HCT116 (cell line): Measurements from ENCODE around the gene SMIM20. TPM values are rescaled to one million over a fixed set of nuclear protein-coding genes. Genes with fewer than 3 reads are reported as not detected.

Experiments used
- ATAC-seq: fragments of 200-7000 bp; cut with Tn5 transposase; 2 replicates; pipeline ENCODE4 v1.9.1; 2020; ENCODE audit warnings: mild to moderate bottlenecking, moderate library complexity
- BruUV-seq: library from RNA; stranded (reverse); fragments of 400-500 nt; replicated peaks from 2 replicates; lab custom pipeline; 2021; lab: Mats Ljungman, UMichigan
- CTCF ChIA-PET: fragments of 300-600 bp; sonication (Branson Sonifier 250); formaldehyde crosslinking; loops from one replicate; lab custom pipeline; 2021; ENCODE audit warnings: antibody characterized with exemption; lab: Charles Lee
- POLR2A ChIA-PET: fragments of 300-600, 350-600 bp; sonication (Branson Sonifier 250); formaldehyde crosslinking; loops from one replicate; lab custom pipeline; 2021; ENCODE audit warnings: antibody characterized with exemption; lab: Charles Lee
- RAD21 ChIA-PET, 2 experiments: fragments of 300-600 bp; sonication (Branson Sonifier 250); formaldehyde crosslinking; loops; one replicate each; lab custom pipeline; 2023; ENCODE audit warnings: low total read pairs in 2 of 2; ENCODE audit not compliant: uncharacterized antibody in 2 of 2, unreplicated experiment in 2 of 2, low non-redundant PET in 1 of 2; lab: Charles Lee
- DNase-seq: peaks from one replicate; pipeline ENCODE4 v3.0.0-alpha.2; 2010; ENCODE audit warnings: low read depth, low spot score
- H2AFZ ChIP-seq: fragments of 200-600 bp; shearing (Covaris generic), sonication (generic); 2 replicates; pipeline ENCODE4 v1.6.1; 2017; ENCODE audit warnings: low read depth, mixed run types, mixed read lengths, antibody characterized with exemption, low read length; ENCODE audit not compliant: poor library complexity, severe bottlenecking
- H3K27ac ChIP-seq: 2 replicates; pipeline ENCODE4 v1.5.1; 2012; ENCODE audit warnings: low read depth, low read length
- H3K27me3 ChIP-seq: fragments of 200-600 bp; sonication (generic); 2 replicates; pipeline ENCODE4 v1.6.1; 2016; ENCODE audit warnings: mixed run types, low read length, mixed read lengths; ENCODE audit not compliant: insufficient read depth
- H3K36me3 ChIP-seq, 2 experiments: fragments of 200-500 bp in 1 of 2; fragments of 200-600 bp in 1 of 2; sonication (Bioruptor generic) in 1 of 2; sonication (generic) in 1 of 2; 2 replicates each; pipeline versions ENCODE4 v1.5.1 to v1.6.1; 2014 to 2016; ENCODE audit warnings: low read length in 2 of 2, inconsistent platforms in 1 of 2, mixed read lengths in 1 of 2, mixed run types in 1 of 2; ENCODE audit not compliant: insufficient read depth in 2 of 2, control insufficient read depth in 1 of 2
- H3K4me1 ChIP-seq, 2 experiments: fragments of 200-600 bp in 1 of 2; sonication (generic) in 1 of 2; 2 replicates each; pipeline versions ENCODE4 v1.5.1 to v1.6.1; 2012 to 2017; ENCODE audit warnings: low read length in 2 of 2, inconsistent platforms in 1 of 2, mild to moderate bottlenecking in 1 of 2, mixed read lengths in 1 of 2, mixed run types in 1 of 2, moderate library complexity in 1 of 2; ENCODE audit not compliant: insufficient read depth in 2 of 2, control insufficient read depth in 1 of 2
- H3K4me2 ChIP-seq: fragments of 200-600 bp; sonication (generic); 2 replicates; pipeline ENCODE4 v1.6.1; 2017; ENCODE audit warnings: mixed run types, low read length, mixed read lengths
- H3K4me3 ChIP-seq, 2 experiments: fragments of 200-600 bp in 1 of 2; sonication (generic) in 1 of 2; replicated peaks in 1 of 2; 2 replicates each; pipeline ENCODE4 v1.5.1; 2011 to 2016; ENCODE audit warnings: low read length in 2 of 2, control low read depth in 1 of 2, low read depth in 1 of 2, mild to moderate bottlenecking in 1 of 2, mixed read lengths in 1 of 2, mixed run types in 1 of 2
- H3K79me2 ChIP-seq: fragments of 200-600 bp; sonication (generic); 2 replicates; pipeline ENCODE4 v1.6.1; 2017; ENCODE audit warnings: mild to moderate bottlenecking, mixed run types, low read length, moderate library complexity, mixed read lengths; ENCODE audit not compliant: insufficient read depth
- H3K9ac ChIP-seq: fragments of 200-600 bp; sonication (generic); 2 replicates; pipeline ENCODE4 v1.6.1; 2016; ENCODE audit warnings: low read length, mixed read lengths
- H3K9me2 ChIP-seq: fragments of 200-600 bp; sonication (generic), shearing (Covaris generic); 2 replicates; pipeline ENCODE4 v1.6.1; 2017; ENCODE audit warnings: mixed run types, mild to moderate bottlenecking, moderate library complexity; ENCODE audit not compliant: insufficient read depth
- H3K9me3 ChIP-seq, 2 experiments: fragments of 200-500 bp in 1 of 2; fragments of 200-600 bp in 1 of 2; sonication (Bioruptor generic) in 1 of 2; sonication (generic) in 1 of 2; 2 replicates each; pipeline ENCODE4 v1.6.1; 2014 to 2017; ENCODE audit warnings: low read length in 2 of 2, mixed read lengths in 2 of 2, inconsistent platforms in 1 of 2, low read depth in 1 of 2, mild to moderate bottlenecking in 1 of 2, mixed run types in 1 of 2, moderate library complexity in 1 of 2; ENCODE audit not compliant: control insufficient read depth in 1 of 2, insufficient read depth in 1 of 2
- H4K20me1 ChIP-seq: fragments of 200-600 bp; sonication (generic), shearing (Covaris generic); 2 replicates; pipeline ENCODE4 v1.6.1; 2017; ENCODE audit warnings: mixed run types, mild to moderate bottlenecking, moderate library complexity; ENCODE audit not compliant: insufficient read depth
- CBX3 ChIP-seq: IDR thresholded peaks from 2 replicates; pipeline ENCODE4 v1.6.1; 2012; ENCODE audit warnings: low read depth
- EGR1 ChIP-seq: IDR thresholded peaks from 2 replicates; pipeline ENCODE4 v1.6.1; 2012; ENCODE audit warnings: low read depth
- ELF1 ChIP-seq: IDR thresholded peaks from 2 replicates; pipeline ENCODE4 v1.6.1; 2012; ENCODE audit warnings: low read depth, borderline replicate concordance
- EZH2 ChIP-seq: fragments of 200-600 bp; sonication (generic); IDR thresholded peaks from 2 replicates; pipeline ENCODE4 v1.6.1; 2017; ENCODE audit warnings: antibody characterized with exemption, mixed run types
- EZH2phosphoT487 ChIP-seq: fragments of 200-600 bp; IDR thresholded peaks from 2 replicates; pipeline ENCODE4 v1.6.1; 2018; ENCODE audit warnings: antibody characterized with exemption, borderline replicate concordance
- FOSL1 ChIP-seq: IDR thresholded peaks from 2 replicates; pipeline ENCODE4 v1.6.1; 2012; ENCODE audit warnings: low read depth
- JUND ChIP-seq: IDR thresholded peaks from 2 replicates; pipeline ENCODE4 v1.6.1; 2012
- POLR2A ChIP-seq: IDR thresholded peaks from 2 replicates; pipeline ENCODE4 v1.7.0; 2011; ENCODE audit warnings: borderline replicate concordance; ENCODE audit not compliant: insufficient read depth, insufficient read length; ENCODE audit errors: extremely low read depth
- POLR2AphosphoS5 ChIP-seq: IDR thresholded peaks from 2 replicates; pipeline ENCODE4 v1.6.1; 2011; ENCODE audit warnings: mild to moderate bottlenecking, low read depth, low read length, moderate library complexity
- SIN3A ChIP-seq: IDR thresholded peaks from 2 replicates; pipeline ENCODE4 v1.6.1; 2012; ENCODE audit warnings: low read depth
- SP1 ChIP-seq: IDR thresholded peaks from 2 replicates; pipeline ENCODE4 v1.6.1; 2012; ENCODE audit warnings: low read depth
- SRF ChIP-seq: IDR thresholded peaks from 2 replicates; pipeline ENCODE4 v1.6.1; 2012; ENCODE audit warnings: low read depth
- TCF7L2 ChIP-seq: IDR thresholded peaks from 2 replicates; pipeline ENCODE4 v1.7.0; 2011; ENCODE audit warnings: borderline replicate concordance, inconsistent platforms; ENCODE audit not compliant: insufficient read depth, insufficient read length; ENCODE audit errors: extremely low read depth
- YY1 ChIP-seq: IDR thresholded peaks from 2 replicates; pipeline ENCODE4 v1.6.1; 2011; ENCODE audit warnings: low read length, low read depth, moderate library complexity, mild to moderate bottlenecking; ENCODE audit not compliant: insufficient replicate concordance; ENCODE audit errors: extremely low read depth
- intact Hi-C: fragments of 100-400 bp; cut with micrococcal nuclease; formaldehyde crosslinking; loops from 2 replicates; pipeline ENCODE4 v1.10.0; 2022
- total RNA-seq: library from RNA; stranded (reverse); gene quantifications from one replicate; pipeline ENCODE4 v1.2.1, GENCODE V29; 2021; ENCODE audit not compliant: unreplicated experiment
- TF ChIP-seq, protein P1 (sequence below): IDR thresholded peaks from 2 replicates; pipeline ENCODE4 v1.6.1; 2012
- TF ChIP-seq, protein P2 (sequence below): IDR thresholded peaks from 2 replicates; pipeline ENCODE4 v1.6.1; 2012
- TF ChIP-seq, protein P3 (sequence below), 3 experiments: fragments of 200-600 bp in 1 of 3; sonication (generic) in 1 of 3; IDR thresholded peaks in 2 of 3; conservative IDR thresholded peaks in 1 of 3; 2 replicates each; pipeline ENCODE4 v1.5.1; 2012 to 2017; ENCODE audit warnings: low read depth in 2 of 3, low read length in 2 of 3, antibody characterized with exemption in 1 of 3, borderline replicate concordance in 1 of 3, control low read depth in 1 of 3, mild to moderate bottlenecking in 1 of 3, mixed read lengths in 1 of 3, mixed run types in 1 of 3, moderate library complexity in 1 of 3; ENCODE audit not compliant: insufficient read depth in 1 of 3
- TF ChIP-seq, protein P4 (sequence below): IDR thresholded peaks from 2 replicates; pipeline ENCODE4 v1.6.1; 2012; ENCODE audit warnings: low read depth

The SMIM20 gene
- total RNA-seq, 1 experiment from 2014 or later = 36.9 TPM

DNA sequence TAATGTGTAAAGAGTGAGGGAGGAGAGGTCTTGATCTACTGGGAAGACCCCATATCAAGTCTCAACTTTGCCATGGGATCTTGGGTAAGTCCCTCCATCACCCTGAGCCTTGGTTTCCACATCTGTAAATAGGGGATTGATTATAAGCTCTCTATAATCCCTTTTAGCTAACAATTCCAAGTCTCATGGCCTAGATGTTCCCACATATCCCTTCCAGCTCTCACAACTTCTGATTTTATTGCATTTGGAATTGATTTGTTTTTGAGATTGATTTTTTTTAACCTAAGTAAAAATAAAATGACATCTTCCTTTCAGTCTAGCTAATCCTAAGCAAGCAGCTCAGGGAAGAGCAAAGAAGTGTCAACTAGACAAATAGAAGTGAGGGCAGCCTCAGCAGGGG lies 29.8 kb downstream of the SMIM20 start:
- Histone ChIP-seq H3K9me3 (no peaks in the 10 kb centered on the region), H4K20me1 (no peaks in the 10 kb centered on the region), H3K4me2 (no peak overlapping the region), H3K9me2 (no peaks in the 10 kb centered on the region), H3K27me3 (no peaks in the 10 kb centered on the region), H3K36me3 (no peaks in the 10 kb centered on the region), H3K9ac (no peak overlapping the region), H3K4me3 (no peak overlapping the region)
- POLR2A ChIA-PET = no interaction called here
- ATAC-seq = no peak
- DNase-seq = no peak
- TF ChIP-seq JUND (no peak), SRF (no peak), SP1 (no peak), SIN3A (no peak), EZH2 (no peak), EGR1 (no peak), YY1 (no peak), ELF1 (no peak), TCF7L2 (no peak), POLR2A (no peak), POLR2AphosphoS5 (no peak), FOSL1 (no peak), CBX3 (no peak), EZH2phosphoT487 (no peak)
- TF ChIP-seq, protein P1, sequence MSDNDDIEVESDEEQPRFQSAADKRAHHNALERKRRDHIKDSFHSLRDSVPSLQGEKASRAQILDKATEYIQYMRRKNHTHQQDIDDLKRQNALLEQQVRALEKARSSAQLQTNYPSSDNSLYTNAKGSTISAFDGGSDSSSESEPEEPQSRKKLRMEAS = no peak
- TF ChIP-seq, protein P2, sequence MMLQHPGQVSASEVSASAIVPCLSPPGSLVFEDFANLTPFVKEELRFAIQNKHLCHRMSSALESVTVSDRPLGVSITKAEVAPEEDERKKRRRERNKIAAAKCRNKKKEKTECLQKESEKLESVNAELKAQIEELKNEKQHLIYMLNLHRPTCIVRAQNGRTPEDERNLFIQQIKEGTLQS = no peak
- TF ChIP-seq, protein P3, sequence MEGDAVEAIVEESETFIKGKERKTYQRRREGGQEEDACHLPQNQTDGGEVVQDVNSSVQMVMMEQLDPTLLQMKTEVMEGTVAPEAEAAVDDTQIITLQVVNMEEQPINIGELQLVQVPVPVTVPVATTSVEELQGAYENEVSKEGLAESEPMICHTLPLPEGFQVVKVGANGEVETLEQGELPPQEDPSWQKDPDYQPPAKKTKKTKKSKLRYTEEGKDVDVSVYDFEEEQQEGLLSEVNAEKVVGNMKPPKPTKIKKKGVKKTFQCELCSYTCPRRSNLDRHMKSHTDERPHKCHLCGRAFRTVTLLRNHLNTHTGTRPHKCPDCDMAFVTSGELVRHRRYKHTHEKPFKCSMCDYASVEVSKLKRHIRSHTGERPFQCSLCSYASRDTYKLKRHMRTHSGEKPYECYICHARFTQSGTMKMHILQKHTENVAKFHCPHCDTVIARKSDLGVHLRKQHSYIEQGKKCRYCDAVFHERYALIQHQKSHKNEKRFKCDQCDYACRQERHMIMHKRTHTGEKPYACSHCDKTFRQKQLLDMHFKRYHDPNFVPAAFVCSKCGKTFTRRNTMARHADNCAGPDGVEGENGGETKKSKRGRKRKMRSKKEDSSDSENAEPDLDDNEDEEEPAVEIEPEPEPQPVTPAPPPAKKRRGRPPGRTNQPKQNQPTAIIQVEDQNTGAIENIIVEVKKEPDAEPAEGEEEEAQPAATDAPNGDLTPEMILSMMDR (IDR thresholded peaks at IDR 0.05 in 2 of 3, conservative IDR thresholded peaks at IDR 0.05 in 1 of 3; ENCODE audit: borderline replicate concordance in 1 of 3, insufficient read depth in 1 of 3, low read depth in 2 of 3, low read length in 2 of 3) = no peak
- TF ChIP-seq, protein P4, sequence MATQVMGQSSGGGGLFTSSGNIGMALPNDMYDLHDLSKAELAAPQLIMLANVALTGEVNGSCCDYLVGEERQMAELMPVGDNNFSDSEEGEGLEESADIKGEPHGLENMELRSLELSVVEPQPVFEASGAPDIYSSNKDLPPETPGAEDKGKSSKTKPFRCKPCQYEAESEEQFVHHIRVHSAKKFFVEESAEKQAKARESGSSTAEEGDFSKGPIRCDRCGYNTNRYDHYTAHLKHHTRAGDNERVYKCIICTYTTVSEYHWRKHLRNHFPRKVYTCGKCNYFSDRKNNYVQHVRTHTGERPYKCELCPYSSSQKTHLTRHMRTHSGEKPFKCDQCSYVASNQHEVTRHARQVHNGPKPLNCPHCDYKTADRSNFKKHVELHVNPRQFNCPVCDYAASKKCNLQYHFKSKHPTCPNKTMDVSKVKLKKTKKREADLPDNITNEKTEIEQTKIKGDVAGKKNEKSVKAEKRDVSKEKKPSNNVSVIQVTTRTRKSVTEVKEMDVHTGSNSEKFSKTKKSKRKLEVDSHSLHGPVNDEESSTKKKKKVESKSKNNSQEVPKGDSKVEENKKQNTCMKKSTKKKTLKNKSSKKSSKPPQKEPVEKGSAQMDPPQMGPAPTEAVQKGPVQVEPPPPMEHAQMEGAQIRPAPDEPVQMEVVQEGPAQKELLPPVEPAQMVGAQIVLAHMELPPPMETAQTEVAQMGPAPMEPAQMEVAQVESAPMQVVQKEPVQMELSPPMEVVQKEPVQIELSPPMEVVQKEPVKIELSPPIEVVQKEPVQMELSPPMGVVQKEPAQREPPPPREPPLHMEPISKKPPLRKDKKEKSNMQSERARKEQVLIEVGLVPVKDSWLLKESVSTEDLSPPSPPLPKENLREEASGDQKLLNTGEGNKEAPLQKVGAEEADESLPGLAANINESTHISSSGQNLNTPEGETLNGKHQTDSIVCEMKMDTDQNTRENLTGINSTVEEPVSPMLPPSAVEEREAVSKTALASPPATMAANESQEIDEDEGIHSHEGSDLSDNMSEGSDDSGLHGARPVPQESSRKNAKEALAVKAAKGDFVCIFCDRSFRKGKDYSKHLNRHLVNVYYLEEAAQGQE = no peak
- TF ChIP-seq, all 23 proteins: peak for 0
- CTCF ChIA-PET = no interaction called here
- RAD21 ChIA-PET = no interaction called here
- BruUV-seq = no TSS peak
- intact Hi-C loops = no loop called here
- no peak overlapping the region for H2AFZ ChIP-seq
- no peak overlapping the region for H3K27ac ChIP-seq
- H3K4me1 ChIP-seq = 0 out of 4 replicates have a peak, but pooled peaks cover 0 to under 1% of the 10 kb centered on the region in 2 experiments
- no peaks in the 10 kb centered on the region for H3K79me2 ChIP-seq
